ENCODE results near the gene SSX4. TPM values are rescaled to one million over a fixed set of nuclear protein-coding genes. Genes with fewer than 3 reads are reported as not detected.
"Not testable (repeated sequence)": the region's sequence is repeated elsewhere in the genome, so short reads cannot be mapped to it uniquely, and the experiment has no call there.

SSX4 gene
- total RNA-seq, 1 experiment from 2014 or later: not detected

DNA sequence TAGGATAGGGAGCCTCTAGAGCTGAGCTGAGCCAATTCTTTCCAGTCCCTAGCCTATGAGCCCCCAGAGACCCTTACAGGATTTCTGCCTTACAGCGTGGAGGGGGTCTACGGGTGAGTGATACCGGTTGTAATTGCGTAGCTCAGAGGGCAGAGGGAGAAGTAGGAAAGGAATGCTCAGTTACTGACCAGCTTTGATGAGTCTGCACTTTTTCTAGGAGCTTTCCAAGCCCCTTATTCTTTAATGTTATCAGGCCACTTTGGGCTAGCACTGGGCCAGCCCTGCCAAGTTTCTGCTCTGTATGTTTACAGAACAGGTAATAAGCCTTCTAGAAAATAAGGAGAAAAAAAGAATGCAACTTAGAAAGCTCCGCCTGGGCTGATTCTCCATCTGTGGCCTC is 46.3 kb downstream of the SSX4 start:
- not testable (repeated sequence) for H4K20me1 ChIP-seq (ENCODE audit: control insufficient read depth, insufficient read depth, insufficient read length); H3K27ac Mint-ChIP-seq; H2BK120ac ChIP-seq (ENCODE audit: low read depth, low read length, poor library complexity, severe bottlenecking); H3K36me3 Mint-ChIP-seq (ENCODE audit: insufficient read depth in 1 of 3, low read depth in 3 of 3); H4K91ac ChIP-seq (ENCODE audit: insufficient read length, low read depth, low read length); H2AK5ac ChIP-seq (ENCODE audit: insufficient read length, low read length); H3K4me2 ChIP-seq (ENCODE audit: insufficient read depth, insufficient read length, low read length); H3K9me3 ChIP-seq (ENCODE audit: control insufficient read depth, low read depth, low read length); H3K4me1 ChIP-seq (ENCODE audit: insufficient read depth, low read length); H3K14ac ChIP-seq (ENCODE audit: insufficient read depth, low read length); H2BK5ac ChIP-seq (ENCODE audit: insufficient read length, low read length); H4K5ac ChIP-seq (ENCODE audit: insufficient read length, low read depth, low read length); H3K27ac ChIP-seq (ENCODE audit: insufficient read length, low read depth, low read length); DNase-seq; H3K27me3 ChIP-seq (ENCODE audit: insufficient read depth, low read length); H4K8ac ChIP-seq (replicated peaks; ENCODE audit: insufficient read length, low read depth, low read length); H3K23me2 ChIP-seq (ENCODE audit: insufficient read length, low read depth, low read length, poor library complexity, severe bottlenecking); H3K9ac ChIP-seq (ENCODE audit: extremely low read depth, insufficient read length, low read length); H3K79me1 ChIP-seq (ENCODE audit: insufficient read depth, low read depth, low read length, poor library complexity, severe bottlenecking); H3K27me3 Mint-ChIP-seq (ENCODE audit: low read depth); H3T11ph ChIP-seq (ENCODE audit: low read length); H3K56ac ChIP-seq (ENCODE audit: insufficient read length, low read depth, low read length); H2BK20ac ChIP-seq (ENCODE audit: low read depth, low read length, poor library complexity, severe bottlenecking); H2BK15ac ChIP-seq (ENCODE audit: low read depth, low read length); H2BK12ac ChIP-seq (ENCODE audit: insufficient read length, low read depth, low read length); H3K4ac ChIP-seq (ENCODE audit: low read depth, low read length); H3K4me3 Mint-ChIP-seq; H2AFZ ChIP-seq (ENCODE audit: low read length); H3K23ac ChIP-seq (ENCODE audit: insufficient read length, low read depth, low read length); H3K79me2 ChIP-seq (ENCODE audit: insufficient read depth, low read length); H3K4me1 Mint-ChIP-seq; H3K18ac ChIP-seq (ENCODE audit: insufficient read length, low read depth, low read length)
- peaks cover 45 to 52% of the 10 kb centered on the region in 2 experiments for H3K9me3 Mint-ChIP-seq
- no CpG with 5 or more reads among the region's 5 CpGs for WGBS (ENCODE audit: extremely low coverage, insufficient read length, low lambda C conversion rate)

- H3K27ac Mint-ChIP-seq; H3K4me1 ChIP-seq (ENCODE audit: insufficient read depth, low read length); H2BK20ac ChIP-seq (ENCODE audit: low read depth, low read length, poor library complexity, severe bottlenecking); H4K5ac ChIP-seq (ENCODE audit: insufficient read length, low read depth, low read length); H3K4me3 Mint-ChIP-seq; H3K79me1 ChIP-seq (ENCODE audit: insufficient read depth, low read depth, low read length, poor library complexity, severe bottlenecking); H2BK15ac ChIP-seq (ENCODE audit: low read depth, low read length); H2AFZ ChIP-seq (ENCODE audit: low read length); H3K4ac ChIP-seq (ENCODE audit: low read depth, low read length); H2BK5ac ChIP-seq (ENCODE audit: insufficient read length, low read length); H3T11ph ChIP-seq (ENCODE audit: low read length); H4K20me1 ChIP-seq (ENCODE audit: control insufficient read depth, insufficient read depth, insufficient read length); H3K27me3 Mint-ChIP-seq (ENCODE audit: low read depth); H3K14ac ChIP-seq (ENCODE audit: insufficient read depth, low read length); H3K27ac ChIP-seq (ENCODE audit: insufficient read length, low read depth, low read length); H3K9ac ChIP-seq (ENCODE audit: extremely low read depth, insufficient read length, low read length); H4K91ac ChIP-seq (ENCODE audit: insufficient read length, low read depth, low read length); H3K79me2 ChIP-seq (ENCODE audit: insufficient read depth, low read length); H3K4me1 Mint-ChIP-seq; H3K23ac ChIP-seq (ENCODE audit: insufficient read length, low read depth, low read length); H3K18ac ChIP-seq (ENCODE audit: insufficient read length, low read depth, low read length); H3K9me3 ChIP-seq (ENCODE audit: control insufficient read depth, low read depth, low read length); H3K27me3 ChIP-seq (ENCODE audit: insufficient read depth, low read length); H2BK12ac ChIP-seq (ENCODE audit: insufficient read length, low read depth, low read length); H3K56ac ChIP-seq (ENCODE audit: insufficient read length, low read depth, low read length); H3K4me2 ChIP-seq (ENCODE audit: insufficient read depth, insufficient read length, low read length); H2AK5ac ChIP-seq (ENCODE audit: insufficient read length, low read length); H4K8ac ChIP-seq (replicated peaks; ENCODE audit: insufficient read length, low read depth, low read length); DNase-seq; H2BK120ac ChIP-seq (ENCODE audit: low read depth, low read length, poor library complexity, severe bottlenecking); H3K23me2 ChIP-seq (ENCODE audit: insufficient read length, low read depth, low read length, poor library complexity, severe bottlenecking): not testable (repeated sequence)
- WGBS (ENCODE audit: extremely low coverage, insufficient read length, low lambda C conversion rate): no CpG with 5 or more reads among the region's 4 CpGs
- Mint-ChIP-seq H3K9me3 (peaks cover 50 to 57% of the 10 kb centered on the region in 2 experiments), H3K36me3 (ENCODE audit: insufficient read depth in 1 of 3, low read depth in 3 of 3) (peaks cover 7 to 13% (median 8%) of the 10 kb centered on the region in 3 experiments; a peak in 6 of 7 replicates)
Measured at GRCh38 chrX:48430166-48430565, 46.8 kb downstream of the SSX4 start.
